Dedifferentiated amniotic fluid mesenchymal stem cell (primary cell): Measurements from ENCODE around the gene RCOR1.
"Not testable (repeated sequence)": the region's sequence is repeated elsewhere in the genome, so short reads cannot be mapped to it uniquely, and the experiment has no call there.

Experiments used
- DNase-seq: peaks from one replicate; pipeline ENCODE4 v3.0.0-alpha.2; 2016; ENCODE audit errors: extremely low spot score

Gene RCOR1

DNA sequence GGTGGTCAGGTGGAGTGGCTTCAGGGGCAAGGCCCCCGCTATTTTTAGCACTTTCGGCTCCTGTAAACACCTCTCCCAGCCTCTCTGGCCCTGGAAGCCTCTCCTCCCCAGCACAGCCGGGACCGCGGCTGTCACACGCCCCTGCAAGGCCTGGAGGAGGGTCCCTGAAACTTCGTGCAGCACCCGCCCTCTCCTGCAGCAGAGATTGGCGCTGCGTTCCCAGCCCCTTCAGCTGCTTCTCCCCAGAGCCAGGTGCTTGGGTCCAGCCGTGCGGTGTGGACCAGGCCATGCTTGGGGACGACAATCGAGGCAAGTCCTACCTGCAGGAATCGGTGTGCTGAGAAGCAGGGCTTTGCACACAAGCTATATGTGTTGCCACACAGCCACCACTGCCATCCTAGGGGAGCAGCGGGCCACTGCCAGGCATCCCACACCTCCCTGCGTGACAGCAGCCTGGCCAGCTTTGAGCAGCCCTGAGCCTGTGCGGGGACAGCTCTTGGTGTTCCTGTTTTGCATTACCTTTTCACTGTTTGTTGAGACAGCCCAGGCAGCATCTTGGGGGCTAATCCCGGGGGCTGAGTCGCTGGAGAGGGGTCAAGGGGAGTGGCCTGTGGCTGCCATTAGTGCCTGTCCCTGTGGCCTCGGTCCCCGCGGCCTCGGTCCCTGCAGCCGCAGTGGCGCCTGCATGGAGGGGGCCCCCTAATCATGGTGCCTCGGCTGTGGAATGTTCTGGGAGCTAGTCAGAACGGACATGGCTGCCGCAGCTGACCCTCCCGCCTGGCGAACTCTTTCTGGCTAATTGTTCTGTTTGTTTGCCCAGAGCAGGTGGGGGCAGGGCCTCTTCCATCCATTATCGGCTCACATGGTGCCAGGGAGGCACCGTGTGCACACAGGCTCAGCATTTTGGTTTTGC lies 157.2 kb downstream of the RCOR1 start:
- no peak for DNase-seq

DNA sequence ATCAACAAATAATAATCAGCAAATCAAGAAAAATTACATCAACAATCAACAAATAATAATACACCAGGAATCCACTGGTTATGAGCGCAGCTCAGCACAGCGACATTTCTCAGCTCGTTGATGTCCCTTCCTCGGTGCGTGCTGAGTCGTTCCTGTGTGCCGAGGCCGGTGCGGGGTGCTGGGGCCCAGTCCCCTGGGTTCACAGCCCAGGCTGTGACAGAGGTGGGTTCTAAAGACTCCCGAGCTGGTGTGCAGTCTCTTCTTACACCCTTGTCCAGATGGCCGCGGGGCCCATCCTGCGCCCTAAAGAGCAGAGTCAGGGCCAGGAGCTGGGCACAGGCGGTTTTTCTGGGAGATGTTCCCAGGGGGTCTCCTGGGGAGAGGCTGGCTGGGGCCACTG lies 157.9 kb downstream of the RCOR1 start:
- no peak for DNase-seq

DNA sequence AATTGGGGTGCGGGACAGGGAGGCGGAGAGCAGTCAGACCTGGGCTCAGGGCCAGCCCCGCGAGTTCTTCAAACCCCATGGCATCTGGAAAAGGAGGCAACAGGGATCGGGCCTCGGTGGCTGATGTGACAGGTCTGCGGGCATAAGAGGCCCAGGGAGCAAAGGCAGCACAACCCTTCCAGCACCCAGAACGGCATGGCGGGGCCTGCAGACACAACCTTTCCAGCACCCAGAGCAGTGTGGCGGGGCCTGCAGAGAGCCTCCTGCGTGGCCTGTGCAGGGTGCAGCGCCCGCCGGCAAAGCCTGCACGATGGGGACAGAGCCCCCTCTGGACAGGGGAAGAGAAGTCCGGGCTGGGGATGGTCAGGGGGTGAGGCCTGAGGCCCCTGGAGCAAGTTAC lies 158.6 kb downstream of the RCOR1 start:
- no peak for DNase-seq

DNA sequence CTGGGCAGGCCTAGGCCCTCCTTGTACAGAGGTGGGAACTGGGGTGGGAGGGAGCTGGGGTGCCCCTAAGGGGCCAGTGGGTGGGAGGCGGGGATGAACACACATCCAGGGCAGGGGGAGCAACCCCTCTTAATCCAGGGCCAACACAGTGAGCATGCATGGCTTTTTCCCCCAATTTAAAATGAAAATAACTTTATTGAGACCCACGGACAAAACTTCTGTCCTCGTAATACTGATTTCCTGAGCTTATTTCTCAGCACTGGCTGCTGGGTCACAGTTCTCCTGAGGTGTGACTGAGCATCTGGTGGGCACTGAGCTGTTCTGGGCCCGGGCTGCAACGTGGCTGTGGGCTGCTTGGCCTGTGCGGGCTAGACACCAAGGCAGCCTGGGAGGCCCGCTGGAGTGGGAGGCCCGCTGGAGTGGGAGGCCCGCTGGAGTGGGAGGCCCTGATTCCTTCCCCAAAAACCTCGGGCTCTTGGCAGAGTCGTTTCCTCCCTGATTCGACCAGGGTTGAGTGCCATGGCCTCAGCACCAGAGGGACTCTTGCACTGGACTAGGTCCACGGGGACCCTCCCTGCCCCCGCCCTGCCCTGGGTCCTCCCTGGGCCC lies 159.9 kb downstream of the RCOR1 start:
- DNase-seq, result no peak

DNA sequence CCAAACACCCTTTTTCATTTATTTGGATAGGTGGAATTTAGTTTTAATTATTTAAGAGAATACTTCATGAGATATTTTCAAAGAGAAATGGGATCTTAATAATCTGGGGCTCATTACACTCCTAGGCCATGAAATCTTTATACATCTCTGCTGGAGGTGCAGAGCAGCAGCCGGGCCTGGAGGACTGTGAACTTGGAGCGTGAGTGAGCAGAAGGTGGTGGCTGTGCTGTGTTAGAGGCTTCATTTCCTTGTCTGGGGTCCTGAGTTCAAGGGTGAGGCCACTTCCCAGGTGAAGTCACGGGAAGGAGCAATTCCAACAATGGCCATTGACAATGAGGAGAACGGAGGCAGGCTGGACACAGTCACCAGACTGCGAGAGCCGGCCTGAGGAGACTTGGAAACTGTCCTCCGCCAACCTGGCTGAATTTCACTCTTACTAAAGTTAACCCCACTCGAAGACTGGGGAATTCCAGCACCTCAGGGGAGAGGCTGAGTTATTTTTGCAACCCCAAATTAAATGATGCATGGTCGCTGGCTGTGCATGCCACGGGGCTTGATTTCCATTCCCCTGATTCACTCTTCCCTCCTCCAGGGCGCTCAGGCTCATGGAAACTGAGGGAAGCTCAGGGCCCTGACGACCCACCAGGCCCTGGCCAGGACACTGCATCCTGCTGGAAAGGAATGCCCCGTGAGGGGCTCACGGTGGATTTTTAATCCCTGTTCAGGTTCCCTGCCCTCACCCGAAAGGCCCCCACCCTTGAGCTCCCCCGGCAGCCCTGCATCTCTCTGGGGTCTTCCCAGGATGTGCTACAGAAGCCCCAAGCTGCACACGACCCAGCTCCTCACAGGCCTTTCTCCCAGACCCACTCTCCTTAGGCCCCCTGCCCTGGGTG lies 162.2 kb downstream of the RCOR1 start:
- DNase-seq, result no peak

DNA sequence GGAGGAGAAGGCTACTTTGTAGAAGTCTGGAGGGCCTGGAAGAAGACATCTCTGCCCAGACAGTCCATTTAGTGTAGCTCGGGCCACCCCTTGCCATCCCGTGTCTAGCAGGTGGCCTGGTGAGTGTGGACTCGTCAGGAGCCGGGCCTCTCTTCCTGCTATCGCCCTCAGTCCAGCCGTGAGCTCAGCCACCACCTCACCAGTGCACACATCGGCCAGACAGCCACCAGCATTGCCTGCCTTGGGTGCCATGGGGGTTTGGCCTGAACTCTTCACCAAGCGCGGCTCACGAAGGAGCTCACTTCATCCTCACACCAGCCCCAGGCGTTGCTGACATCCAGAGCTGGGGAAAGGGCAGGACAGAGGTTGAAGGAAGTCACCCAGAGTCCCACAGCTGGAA lies 165.2 kb downstream of the RCOR1 start:
- no peak for DNase-seq

DNA sequence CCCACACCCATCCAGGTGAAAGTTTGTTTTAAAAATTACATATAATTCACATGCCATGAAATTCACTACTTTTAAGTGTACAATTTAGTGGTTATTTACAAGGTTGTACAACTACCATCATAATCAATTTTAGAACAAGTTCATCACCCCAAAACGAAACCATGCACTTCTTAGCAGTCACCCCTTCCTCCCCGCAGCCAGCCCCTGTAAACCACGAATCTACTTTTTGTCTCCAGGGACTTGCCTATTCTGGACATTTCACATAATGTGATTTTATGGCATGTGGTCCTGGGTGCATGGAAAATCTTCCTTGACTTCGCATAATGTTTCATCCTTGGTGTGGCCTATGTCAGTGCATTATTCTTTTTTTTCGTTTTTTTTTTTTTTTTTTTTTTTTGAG lies 165.6 kb downstream of the RCOR1 start:
- no peak for DNase-seq

DNA sequence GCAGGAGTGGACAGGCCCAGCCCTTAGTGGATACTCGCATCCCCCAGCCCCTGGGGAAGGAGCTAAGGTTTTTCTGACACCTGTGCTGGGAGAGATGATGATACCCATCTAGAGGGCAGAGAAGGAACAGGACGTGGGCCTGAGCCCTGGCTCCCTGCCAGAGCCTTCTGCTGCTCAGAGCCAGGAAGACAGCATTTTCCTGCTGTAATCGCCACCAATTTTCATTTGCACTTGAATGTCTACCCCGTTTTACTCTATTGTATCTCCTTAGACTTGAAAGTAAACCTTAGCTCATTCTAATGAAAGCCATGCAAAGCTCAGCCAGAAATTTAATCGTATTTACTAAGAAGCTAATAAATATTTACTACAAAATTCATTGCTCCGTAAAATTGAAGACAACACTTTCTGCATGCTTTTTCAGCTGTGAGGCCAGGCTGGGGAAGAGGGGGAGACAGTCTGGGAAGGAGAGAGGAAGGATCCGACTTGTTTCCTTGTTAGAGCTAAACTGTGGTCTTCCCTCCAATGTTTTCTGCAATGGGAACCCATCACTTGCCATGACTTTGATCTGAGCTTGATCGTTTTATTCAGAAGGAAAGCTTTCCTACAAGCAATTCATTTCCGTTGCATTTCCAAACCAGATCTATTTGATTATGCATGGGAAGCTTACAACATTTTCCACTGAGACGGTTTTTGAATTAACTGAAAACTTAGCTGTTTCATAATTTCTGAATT lies 167.2 kb downstream of the RCOR1 start:
- no peak for DNase-seq

DNA sequence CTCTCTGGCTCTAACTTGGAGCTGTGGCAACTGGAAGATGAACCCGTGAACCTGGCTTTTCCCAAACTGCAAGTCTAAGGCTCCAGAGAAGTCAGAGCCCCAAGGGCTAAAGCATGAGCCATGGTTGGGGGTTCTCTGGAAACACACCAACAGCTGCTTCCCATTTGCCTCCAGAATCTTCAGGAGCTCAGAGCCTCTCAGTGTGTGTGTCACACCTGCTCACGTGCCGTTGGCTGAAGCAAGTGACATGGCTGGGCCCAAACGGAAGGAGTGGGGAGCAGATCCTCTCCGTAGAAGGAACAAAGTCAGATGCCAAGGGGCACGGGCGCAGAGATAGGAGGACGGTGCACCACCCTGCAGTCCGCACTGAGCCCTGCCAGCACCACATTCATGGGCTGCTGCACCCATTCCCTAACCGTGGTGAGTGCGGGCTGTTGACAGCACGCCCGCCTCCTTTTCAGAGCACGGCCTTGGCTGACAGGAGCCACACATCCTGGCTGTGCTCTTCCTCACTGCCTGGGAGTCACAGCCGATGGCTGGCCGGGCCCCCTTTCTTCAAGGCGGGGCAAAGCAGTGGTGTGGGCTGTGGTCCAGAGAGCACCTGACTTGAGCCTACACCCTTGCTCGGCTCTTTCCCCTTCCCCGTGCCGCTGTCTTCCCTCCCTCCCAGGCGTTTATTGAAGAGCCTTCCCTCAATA lies 168.2 kb downstream of the RCOR1 start:
- no peak for DNase-seq

DNA sequence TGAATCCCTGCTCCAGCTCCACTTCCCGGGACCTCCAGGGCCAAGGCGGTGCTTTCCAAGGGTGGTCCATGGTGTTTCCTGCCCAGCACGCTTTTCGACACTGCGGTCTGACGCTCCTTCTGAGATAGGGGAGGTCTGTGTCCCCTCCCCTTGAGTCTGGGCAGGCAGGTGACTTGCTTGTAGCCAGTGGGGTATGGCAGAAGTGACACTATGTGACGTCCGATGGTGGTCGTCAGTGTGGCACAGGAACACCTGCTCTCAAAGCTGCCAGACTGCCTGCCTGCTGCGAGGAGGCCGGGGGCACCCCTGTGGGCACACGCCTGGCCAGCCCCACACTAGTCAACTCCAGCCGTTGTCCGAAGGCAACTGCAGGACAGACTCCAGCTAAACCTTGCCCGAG lies 168.8 kb downstream of the RCOR1 start:
- no peak for DNase-seq

DNA sequence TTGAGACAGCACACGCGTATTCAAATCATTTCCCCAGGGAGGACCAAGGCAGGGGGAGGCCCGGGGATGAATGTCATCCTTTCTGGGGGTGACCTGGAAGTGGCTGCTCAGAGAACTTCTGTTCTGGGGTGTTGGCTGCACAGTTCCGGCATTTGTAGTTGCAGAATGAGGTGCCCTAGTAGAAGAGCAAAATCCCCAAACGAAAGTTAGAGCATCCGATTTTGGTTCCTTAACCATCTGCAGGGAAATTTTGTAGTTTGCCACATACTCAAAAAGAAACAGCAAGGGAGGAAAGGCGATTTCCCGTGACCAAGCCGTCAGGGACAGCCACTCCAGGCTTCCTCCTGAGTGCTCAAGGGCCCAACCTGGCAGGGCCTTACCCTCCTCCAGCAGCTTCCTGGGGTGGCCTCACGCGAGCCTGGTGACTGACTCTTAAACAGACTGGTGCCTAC lies 171.8 kb downstream of the RCOR1 start:
- DNase-seq, result no peak

DNA sequence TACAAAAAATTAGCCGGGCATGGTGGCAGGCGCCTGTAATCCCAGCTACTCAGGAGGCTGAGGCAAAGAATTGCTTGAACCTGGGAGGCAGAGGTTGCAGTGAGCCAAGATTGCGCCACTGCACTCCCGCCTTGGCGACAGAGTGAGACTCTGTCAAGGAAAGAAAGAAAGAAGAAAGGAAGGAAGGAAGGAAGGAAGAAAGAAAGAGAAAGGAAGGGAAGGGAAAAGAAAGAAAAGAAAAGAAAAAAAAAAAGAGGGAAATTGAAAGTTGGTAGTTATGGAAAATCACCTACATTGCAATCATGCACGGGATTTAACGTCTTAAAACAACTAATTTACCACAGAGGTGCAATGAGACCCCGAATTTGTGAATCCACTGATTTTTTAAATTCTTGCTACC lies 173.3 kb downstream of the RCOR1 start:
- not testable (repeated sequence) for DNase-seq

DNA sequence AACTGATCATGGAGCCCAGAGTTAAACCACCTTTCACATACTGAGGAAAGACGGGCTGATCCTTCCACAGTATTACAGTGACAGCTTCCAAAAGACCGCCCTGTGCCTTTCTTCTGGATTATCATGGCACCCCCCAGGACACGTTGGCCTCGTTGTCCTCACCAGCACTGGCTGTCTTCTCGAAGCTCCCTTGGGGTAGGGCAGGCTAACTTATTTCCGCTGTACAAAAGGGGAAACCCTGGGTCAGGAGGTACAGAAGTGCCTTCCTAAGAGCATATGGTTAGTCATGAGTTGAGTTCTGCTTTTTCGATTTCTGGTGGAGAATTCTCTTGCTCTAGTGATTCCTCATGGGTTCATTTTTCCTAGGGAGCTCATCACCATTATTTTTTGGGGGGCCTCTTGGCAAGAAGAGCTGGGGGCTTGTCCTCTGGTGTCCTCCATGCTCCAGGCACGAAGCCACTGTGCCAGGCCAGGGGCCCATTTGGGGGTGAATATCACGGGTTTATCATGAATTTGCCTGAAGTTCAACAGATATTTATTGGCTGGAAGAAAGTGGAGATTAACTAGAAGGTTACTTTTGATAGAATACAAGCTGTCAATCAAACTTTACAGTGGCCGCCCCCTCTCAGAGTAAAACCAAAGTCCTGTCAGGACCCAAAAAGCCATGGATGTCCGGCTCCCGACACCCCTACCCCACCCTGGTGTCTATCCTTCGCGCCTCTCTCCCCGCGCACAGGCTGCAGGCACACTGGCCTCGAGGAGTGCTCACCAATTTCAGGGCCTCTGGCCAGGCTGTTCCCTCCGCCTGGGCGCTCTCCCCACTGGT lies 176.0 kb downstream of the RCOR1 start:
- DNase-seq, result no peak

DNA sequence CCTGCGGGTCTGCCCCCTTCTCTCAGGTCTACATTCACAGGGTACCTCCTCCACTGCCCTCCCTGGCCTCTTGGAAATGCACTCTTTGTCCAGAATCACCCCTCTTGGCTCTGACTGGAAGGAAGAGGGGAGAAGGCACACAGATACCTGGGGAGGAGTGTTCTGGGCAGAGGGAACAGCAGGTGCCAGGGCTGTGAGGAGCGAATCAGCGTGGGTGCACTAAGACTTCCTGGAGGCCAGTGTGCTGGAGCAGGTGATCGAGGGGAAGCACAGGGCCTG lies 176.5 kb downstream of the RCOR1 start:
- no peak for DNase-seq

DNA sequence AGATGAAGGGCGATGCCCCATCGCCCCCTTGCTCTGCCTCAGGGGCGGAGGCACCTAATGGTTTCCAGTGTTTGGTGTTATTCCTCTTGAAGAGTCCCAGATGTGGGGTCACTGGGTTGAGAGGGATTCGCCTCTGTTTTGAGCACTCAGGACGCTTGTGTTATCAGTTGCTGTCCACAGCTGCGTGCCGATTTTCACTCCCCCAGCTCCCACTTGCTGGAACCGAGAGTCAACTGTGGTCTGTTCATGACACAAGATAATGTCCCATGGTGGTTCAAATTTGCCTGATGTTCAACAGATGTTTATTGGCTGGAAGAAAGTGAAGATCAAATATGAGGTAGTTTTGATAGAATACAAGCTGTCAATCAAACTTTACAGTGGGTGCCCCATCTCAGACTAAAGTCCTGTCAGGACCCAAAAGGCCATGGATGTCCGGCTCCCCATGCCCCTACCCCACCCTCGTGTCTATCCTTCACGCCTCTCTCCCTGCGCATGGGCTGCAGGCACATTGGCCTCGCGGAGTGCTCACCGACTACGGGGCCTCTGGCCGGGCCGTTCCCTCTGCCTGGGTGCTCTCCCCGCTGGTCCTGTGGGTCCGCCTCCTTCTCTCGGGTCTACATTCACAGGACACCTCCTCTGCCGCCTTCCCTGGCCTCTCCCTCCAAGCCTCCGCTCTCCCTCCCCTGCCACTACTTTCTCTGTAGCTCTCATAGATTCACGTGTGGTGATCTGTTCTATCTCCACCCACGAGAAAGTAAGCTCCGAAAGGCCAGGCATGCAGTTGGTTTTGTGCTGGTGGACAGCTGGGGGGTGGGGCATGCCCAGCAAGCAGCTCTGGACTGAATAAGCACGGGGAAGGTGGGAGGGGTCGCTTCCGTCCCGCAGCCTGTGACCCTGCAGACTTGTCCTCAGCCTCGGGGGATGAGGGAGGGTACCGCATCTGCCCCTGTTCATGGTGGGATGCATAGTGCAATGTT lies 178.0 kb downstream of the RCOR1 start:
- DNase-seq, result no peak

DNA sequence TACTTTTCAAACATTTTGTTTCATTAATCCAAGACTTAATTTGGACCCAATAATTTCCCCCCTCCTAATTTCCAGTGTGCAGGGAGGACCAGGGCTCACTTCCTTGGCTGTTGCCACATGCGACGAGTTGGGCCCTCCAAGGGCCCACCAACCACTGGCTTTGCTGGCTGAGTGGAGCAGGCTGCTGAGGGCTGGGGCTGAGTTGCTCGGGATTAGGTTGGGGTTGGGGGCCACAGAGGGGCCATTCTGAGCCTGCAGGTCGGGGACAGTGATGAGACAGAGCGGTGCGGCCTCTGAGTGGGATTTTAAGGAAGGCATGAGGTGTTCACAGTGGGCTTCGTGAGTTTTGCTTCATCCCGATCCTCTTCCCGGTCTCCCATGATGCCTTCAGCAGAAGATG lies 178.7 kb downstream of the RCOR1 start:
- DNase-seq, result no peak

DNA sequence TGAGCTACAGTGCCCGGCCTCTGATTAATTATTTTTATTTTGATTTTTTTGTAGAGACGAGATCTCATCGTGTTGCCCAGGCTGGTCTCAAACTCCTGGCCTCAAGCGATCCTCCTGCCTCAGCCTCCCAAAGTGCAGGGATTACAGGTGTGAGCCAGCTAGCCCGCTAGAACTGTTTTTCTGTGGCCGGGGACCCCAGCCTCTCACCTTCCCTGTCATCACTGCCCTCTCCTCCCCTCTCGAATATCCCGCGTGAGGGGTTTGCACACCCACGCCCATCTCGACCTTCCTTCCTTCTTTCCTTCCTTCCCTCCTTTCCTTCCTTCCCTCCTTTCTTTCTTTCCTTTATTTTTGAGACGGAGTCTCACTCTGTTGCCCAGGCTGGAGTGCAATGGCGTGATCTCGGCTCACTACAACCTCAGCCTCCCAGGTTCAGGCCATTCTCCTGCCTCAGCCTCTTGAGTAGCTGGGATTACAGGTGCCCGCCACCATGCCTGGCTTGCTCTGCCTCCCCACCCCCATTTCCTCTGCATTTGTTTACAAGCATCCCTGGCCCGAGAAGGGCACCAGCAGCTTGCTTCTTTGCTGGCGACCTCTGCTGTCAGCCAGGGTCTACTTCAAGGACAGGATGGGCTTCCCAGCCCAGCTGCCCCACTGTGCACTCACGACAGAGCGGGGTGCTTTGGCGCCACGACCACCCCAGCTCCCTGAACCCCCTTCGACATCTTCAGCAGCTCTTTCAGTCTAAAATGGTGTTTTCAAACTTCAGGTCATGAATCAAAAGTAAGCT lies 180.5 kb downstream of the RCOR1 start:
- DNase-seq, result no peak

DNA sequence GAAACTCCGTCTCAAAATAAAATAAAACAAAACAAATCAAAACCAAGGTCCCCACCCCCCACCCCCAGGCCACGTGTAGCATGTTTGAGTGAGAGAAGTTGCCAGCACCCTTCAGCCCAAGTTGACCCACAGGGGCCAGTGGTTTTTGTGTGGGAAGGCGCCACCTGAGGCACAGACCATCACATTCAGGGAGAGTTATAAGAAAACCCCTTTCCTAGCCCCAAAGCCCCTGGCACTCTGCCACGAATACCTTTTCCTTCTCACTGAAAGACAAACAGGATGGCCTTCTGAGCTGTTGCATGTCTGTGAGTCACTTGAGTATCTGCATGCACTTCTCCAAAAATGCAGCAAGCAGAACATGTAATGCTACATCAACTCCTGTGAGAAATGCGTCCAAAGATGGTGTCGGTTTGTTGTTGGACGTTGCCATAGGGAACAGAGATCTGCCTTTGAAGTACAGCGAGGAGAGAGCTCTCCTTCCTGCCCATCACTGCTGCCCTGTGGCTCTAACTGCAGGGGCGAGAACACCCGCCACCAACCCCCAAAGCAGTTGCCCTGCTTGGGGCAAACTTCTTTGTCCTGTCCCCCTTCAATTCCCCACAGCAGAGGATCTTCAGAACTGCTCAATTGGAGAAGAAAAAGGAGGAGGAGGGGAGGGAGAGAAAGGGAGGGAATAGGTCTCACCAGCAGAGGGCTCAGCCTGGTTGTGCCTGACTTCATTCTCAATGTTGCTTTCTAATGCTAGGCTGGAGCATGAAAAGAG lies 182.1 kb downstream of the RCOR1 start:
- DNase-seq, result peak; percentile 73
